Panc1 (cell line): ENCODE measurements around the gene ATP6V1B1. TPM values are rescaled to one million over a fixed set of nuclear protein-coding genes. Genes with fewer than 3 reads are reported as not detected.

Source experiments
- ATAC-seq: fragments of 200-7000 bp; cut with Tn5 transposase; 2 replicates; pipeline ENCODE4 v1.9.1; 2020; ENCODE audit warnings: mild to moderate bottlenecking, moderate library complexity
- BruUV-seq: library from RNA; stranded (reverse); fragments of 400-500 nt; replicated peaks from 2 replicates; lab custom pipeline; 2021; lab: Mats Ljungman, UMichigan
- CTCF ChIA-PET: fragments of 300-600 bp; sonication (Branson Sonifier 250); formaldehyde crosslinking; loops from one replicate; lab custom pipeline; 2022; ENCODE audit warnings: antibody characterized with exemption; lab: Charles Lee
- POLR2A ChIA-PET: fragments of 300-600 bp; sonication (Branson Sonifier 250); formaldehyde crosslinking; loops from one replicate; lab custom pipeline; 2022; ENCODE audit warnings: antibody characterized with exemption; lab: Charles Lee
- DNase-seq: peaks from one replicate; pipeline ENCODE4 v3.0.0-alpha.2; 2010; ENCODE audit warnings: low read depth, low spot score
- H3K27ac ChIP-seq: 2 replicates; pipeline ENCODE4 v1.5.1; 2011; ENCODE audit warnings: mild to moderate bottlenecking, low read length, inconsistent platforms
- H3K27me3 ChIP-seq: fragments of 200-500 bp; sonication (Bioruptor generic); 2 replicates; pipeline ENCODE4 v1.6.0; 2014; ENCODE audit warnings: low read length, inconsistent platforms; ENCODE audit not compliant: control insufficient read depth, insufficient read depth
- H3K36me3 ChIP-seq: fragments of 200-500 bp; sonication (Bioruptor generic); 2 replicates; pipeline ENCODE4 v1.5.1; 2014; ENCODE audit warnings: inconsistent platforms, mild to moderate bottlenecking, low read length, moderate library complexity; ENCODE audit not compliant: control insufficient read depth, insufficient read depth
- H3K4me1 ChIP-seq: 2 replicates; pipeline ENCODE4 v1.5.1; 2011; ENCODE audit warnings: inconsistent platforms, mild to moderate bottlenecking, low read length, moderate library complexity; ENCODE audit not compliant: control insufficient read depth, insufficient read depth
- H3K4me3 ChIP-seq, 2 experiments: 2 replicates each; pipeline ENCODE4 v1.5.1; 2011 to 2012; ENCODE audit warnings: low read depth in 2 of 2, low read length in 2 of 2, mild to moderate bottlenecking in 2 of 2, inconsistent platforms in 1 of 2, moderate library complexity in 1 of 2
- H3K9me3 ChIP-seq: fragments of 200-500 bp; sonication (Bioruptor generic); 2 replicates; pipeline ENCODE4 v1.5.1; 2014; ENCODE audit warnings: low read depth, mild to moderate bottlenecking, inconsistent platforms, low read length, moderate library complexity; ENCODE audit not compliant: control insufficient read depth, insufficient read depth
- CTCF ChIP-seq: fragments of 450-650 bp; IDR thresholded peaks from 2 replicates; pipeline ENCODE4 v1.5.1; 2017; ENCODE audit warnings: mild to moderate bottlenecking
- POLR2AphosphoS5 ChIP-seq: IDR thresholded peaks from 2 replicates; pipeline ENCODE4 v1.6.1; 2012; ENCODE audit warnings: mild to moderate bottlenecking, low read depth, low read length, moderate library complexity
- REST ChIP-seq, 2 experiments: IDR thresholded peaks; 2 replicates each; pipeline ENCODE4 v1.6.1; 2011 to 2012; ENCODE audit warnings: low read depth in 2 of 2, control low read depth in 1 of 2, low read length in 1 of 2, mild to moderate bottlenecking in 1 of 2, moderate library complexity in 1 of 2; ENCODE audit not compliant: insufficient read depth in 1 of 2
- SIN3A ChIP-seq: IDR thresholded peaks from 2 replicates; pipeline ENCODE4 v1.6.1; 2012; ENCODE audit warnings: low read depth, mild to moderate bottlenecking, low read length, moderate library complexity, borderline replicate concordance; ENCODE audit not compliant: insufficient read depth
- TCF7L2 ChIP-seq: IDR thresholded peaks from 2 replicates; pipeline ENCODE4 v1.6.1; 2011; ENCODE audit warnings: mild to moderate bottlenecking, low read depth, low read length, inconsistent platforms
- in situ Hi-C: cut with HindIII; loops from 2 replicates; pipeline ENCODE4 v1.10.0; 2016; ENCODE audit warnings: low sequenced_read_pairs, low pct_unique_long_range_greater_than_20kb
- intact Hi-C: fragments of 100-400 bp; cut with micrococcal nuclease; formaldehyde crosslinking; loops from one replicate; pipeline ENCODE4 v1.10.0; 2022; ENCODE audit not compliant: unreplicated experiment
- total RNA-seq: library from RNA; stranded (reverse); gene quantifications from one replicate; pipeline ENCODE4 v1.2.1, GENCODE V29; 2021; ENCODE audit not compliant: unreplicated experiment

The ATP6V1B1 gene
- total RNA-seq, 1 experiment from 2014 or later = 0.18 TPM

- Histone ChIP-seq H3K36me3 (no peaks in the 10 kb centered on the region), H3K4me1 (no peaks in the 10 kb centered on the region), H3K27me3 (no peaks in the 10 kb centered on the region), H3K9me3 (no peaks in the 10 kb centered on the region), H3K27ac (no peak overlapping the region), H3K4me3 (no peak overlapping the region)
- intact Hi-C loops = no loop called here
- DNase-seq (no peak), ATAC-seq (no peak)
- CTCF ChIA-PET = no interaction called here
- in situ Hi-C loops = no loop called here
- BruUV-seq = no TSS peak
- POLR2A ChIA-PET = no interaction called here
- TF ChIP-seq POLR2AphosphoS5 (no peak), REST (IDR thresholded peaks at IDR 0.05; ENCODE audit: insufficient read depth in 1 of 2, low read depth in 2 of 2, low read length in 1 of 2) (no peak), CTCF (no peak), SIN3A (no peak), TCF7L2 (no peak)
These were observed 30.0 kb upstream of the ATP6V1B1 start for GRCh38 chr2:70905443-70906421.

GRCh38 chr2:70906439-70907005 is 29.2 kb upstream of the ATP6V1B1 start:
- no TSS peak for BruUV-seq
- ATAC-seq (no peak), DNase-seq (no peak)
- TF ChIP-seq POLR2AphosphoS5 (no peak), CTCF (no peak), SIN3A (no peak), TCF7L2 (no peak), REST (IDR thresholded peaks at IDR 0.05; ENCODE audit: insufficient read depth in 1 of 2, low read depth in 2 of 2, low read length in 1 of 2) (no peak)
- Histone ChIP-seq H3K27ac (no peak overlapping the region), H3K4me1 (no peaks in the 10 kb centered on the region), H3K9me3 (no peaks in the 10 kb centered on the region), H3K27me3 (no peaks in the 10 kb centered on the region), H3K4me3 (no peak overlapping the region), H3K36me3 (no peaks in the 10 kb centered on the region)
- ChIA-PET CTCF (no interaction called here), POLR2A (no interaction called here)
- in situ Hi-C loops (no loop called here), intact Hi-C loops (no loop called here)
